GM19035 (cell line): ENCODE results near the gene GLB1L2.
"Not testable (repeated sequence)": the region's sequence is repeated elsewhere in the genome, so short reads cannot be mapped to it uniquely, and the experiment has no call there.

Experiments used
- ATAC-seq: cut with Tn5 transposase; IDR thresholded peaks from one replicate; pipeline ENCODE4 v1.9.1; 2021; ENCODE audit not compliant: unreplicated experiment

Gene GLB1L2

GRCh38 chr11:134321373-134321772 is 10.4 kb upstream of the GLB1L2 start:
- not testable (repeated sequence) for ATAC-seq

GRCh38 chr11:134322553-134322952 is 9.2 kb upstream of the GLB1L2 start:
- ATAC-seq = no peak

GRCh38 chr11:134328433-134328832 is 3.4 kb upstream of the GLB1L2 start:
- no peak for ATAC-seq

- no peak for ATAC-seq
These were observed 1.0 kb upstream of the GLB1L2 start for GRCh38 chr11:134330611-134331353.

GRCh38 chr11:134332189-134332631 is 422 bp downstream of the GLB1L2 start:
- peak; percentile 22 for ATAC-seq

GRCh38 chr11:134332782-134333181 is 994 bp downstream of the GLB1L2 start:
- ATAC-seq = no peak

GRCh38 chr11:134333312-134333711 is 1.5 kb downstream of the GLB1L2 start:
- ATAC-seq = no peak

GRCh38 chr11:134333946-134334345 is 2.2 kb downstream of the GLB1L2 start:
- ATAC-seq = no peak

GRCh38 chr11:134334796-134335571 is 3.2 kb downstream of the GLB1L2 start:
- no peak for ATAC-seq

- ATAC-seq = no peak
These were observed 5.3 kb downstream of the GLB1L2 start for GRCh38 chr11:134337051-134337450.

GRCh38 chr11:134338068-134338467 is 6.3 kb downstream of the GLB1L2 start:
- no peak for ATAC-seq

GRCh38 chr11:134338654-134339053 is 6.9 kb downstream of the GLB1L2 start:
- ATAC-seq = no peak

GRCh38 chr11:134339756-134340155 is 8.0 kb downstream of the GLB1L2 start:
- no peak for ATAC-seq

- no peak for ATAC-seq
These were observed 8.7 kb downstream of the GLB1L2 start for GRCh38 chr11:134340354-134340964.

- no peak for ATAC-seq
These were observed 10.2 kb downstream of the GLB1L2 start for GRCh38 chr11:134341805-134342571.

- ATAC-seq = no peak
These were observed 11.0 kb downstream of the GLB1L2 start for GRCh38 chr11:134342572-134343340.

- no peak for ATAC-seq
These were observed 11.9 kb downstream of the GLB1L2 start for GRCh38 chr11:134343646-134344045.

- not testable (repeated sequence) for ATAC-seq
These were observed 12.9 kb downstream of the GLB1L2 start for GRCh38 chr11:134344497-134345236.

GRCh38 chr11:134345237-134345550 is 13.4 kb downstream of the GLB1L2 start:
- ATAC-seq = no peak
